AG10803 (cell line): ENCODE results near the gene SEC24C.

Source experiments
- DNase-seq: peaks from one replicate; pipeline ENCODE4 v3.0.0; 2010; ENCODE audit warnings: low read depth
- H3K4me3 ChIP-seq: 2 replicates; pipeline ENCODE4 v1.5.1; 2011; ENCODE audit warnings: mild to moderate bottlenecking, low read length, control low read depth
- CTCF ChIP-seq: conservative IDR thresholded peaks from 2 replicates; pipeline ENCODE4 v1.5.1; 2011; ENCODE audit warnings: mild to moderate bottlenecking, low read length, control low read depth, inconsistent platforms

SEC24C gene

DNA sequence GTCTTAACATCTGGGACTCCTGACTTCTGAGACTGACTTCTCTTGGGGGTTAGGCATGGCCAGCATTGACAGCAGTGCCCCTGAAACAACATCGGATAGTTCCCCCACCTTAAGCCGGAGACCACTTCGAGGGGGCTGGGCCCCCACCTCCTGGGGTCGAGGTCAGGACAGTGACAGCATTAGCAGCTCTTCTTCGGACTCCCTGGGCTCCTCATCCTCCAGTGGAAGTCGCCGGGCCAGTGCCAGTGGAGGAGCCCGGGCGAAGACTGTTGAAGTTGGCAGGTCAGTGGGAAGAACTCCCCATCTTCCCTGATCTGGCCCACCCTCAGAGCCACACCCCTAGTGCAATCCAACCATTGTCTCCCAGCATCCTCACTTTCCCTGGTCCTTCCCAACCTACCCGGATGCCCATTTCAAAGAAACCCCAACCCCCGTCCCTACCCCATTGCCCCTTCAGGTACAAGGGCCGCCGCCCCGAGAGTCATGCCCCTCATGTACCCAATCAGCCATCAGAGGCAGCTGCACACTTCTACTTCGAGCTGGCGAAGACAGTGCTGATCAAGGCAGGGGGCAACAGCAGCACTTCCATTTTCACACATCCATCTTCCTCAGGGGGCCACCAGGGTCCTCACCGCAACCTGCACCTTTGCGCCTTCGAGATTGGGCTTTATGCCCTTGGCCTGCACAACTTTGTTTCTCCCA lies 53.3 kb downstream of the SEC24C start:
- DNase-seq: no peak
- TF ChIP-seq CTCF: no peak
- no peak overlapping the region for H3K4me3 ChIP-seq

- no peak for TF ChIP-seq CTCF
- no peak for DNase-seq
- no peak overlapping the region for H3K4me3 ChIP-seq
Observed at GRCh38 chr10:73798087-73798486, 53.9 kb downstream of the SEC24C start.

DNA sequence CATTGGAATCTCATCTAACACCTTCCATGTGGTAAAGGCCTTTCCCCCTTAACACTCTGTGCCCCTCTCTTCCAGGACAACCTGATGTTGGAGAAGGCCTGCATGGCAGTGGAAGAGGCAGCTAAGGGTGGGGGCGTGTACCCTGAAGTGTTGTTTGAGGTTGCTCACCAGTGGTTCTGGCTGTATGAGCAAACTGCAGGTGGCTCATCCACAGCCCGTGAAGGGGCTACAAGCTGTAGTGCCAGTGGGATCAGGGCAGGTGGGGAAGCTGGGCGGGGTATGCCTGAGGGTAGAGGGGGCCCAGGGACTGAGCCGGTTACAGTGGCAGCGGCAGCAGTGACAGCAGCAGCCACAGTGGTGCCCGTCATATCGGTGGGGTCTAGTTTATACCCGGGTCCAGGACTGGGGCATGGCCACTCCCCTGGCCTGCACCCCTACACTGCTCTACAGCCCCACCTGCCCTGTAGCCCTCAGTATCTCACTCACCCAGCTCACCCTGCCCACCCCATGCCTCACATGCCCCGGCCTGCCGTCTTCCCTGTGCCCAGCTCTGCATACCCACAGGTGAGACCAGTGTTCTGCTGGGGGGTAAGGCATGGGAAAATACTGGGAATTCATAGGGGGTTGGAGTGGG lies 54.9 kb downstream of the SEC24C start:
- DNase-seq: no peak
- no peak overlapping the region for H3K4me3 ChIP-seq
- no peak for TF ChIP-seq CTCF

DNA sequence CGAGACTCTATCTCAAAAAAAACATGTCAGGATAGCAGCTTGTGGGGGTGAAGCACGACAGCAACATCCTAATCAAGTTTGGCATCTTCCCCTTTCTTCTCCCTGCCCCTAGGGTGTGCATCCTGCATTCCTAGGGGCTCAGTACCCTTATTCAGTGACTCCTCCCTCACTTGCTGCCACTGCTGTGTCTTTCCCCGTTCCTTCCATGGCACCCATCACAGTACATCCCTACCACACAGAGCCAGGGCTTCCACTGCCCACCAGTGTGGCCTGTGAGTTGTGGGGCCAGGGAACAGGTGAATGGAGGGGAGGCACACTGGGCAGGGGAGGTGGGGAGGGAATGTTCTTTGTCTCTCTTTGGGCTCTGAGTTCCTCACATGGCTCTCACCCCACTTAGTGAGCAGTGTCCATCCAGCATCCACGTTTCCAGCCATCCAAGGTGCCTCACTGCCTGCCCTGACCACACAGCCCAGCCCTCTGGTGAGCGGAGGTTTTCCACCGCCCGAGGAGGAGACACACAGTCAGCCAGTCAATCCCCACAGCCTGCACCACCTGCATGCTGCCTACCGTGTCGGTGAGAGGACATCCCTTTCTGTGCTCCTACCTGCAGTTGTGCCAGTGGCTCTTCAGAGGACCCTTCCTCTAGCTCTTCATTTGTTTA lies 55.9 kb downstream of the SEC24C start:
- TF ChIP-seq CTCF: no peak
- no peak for DNase-seq
- H3K4me3 ChIP-seq: no peak overlapping the region

DNA sequence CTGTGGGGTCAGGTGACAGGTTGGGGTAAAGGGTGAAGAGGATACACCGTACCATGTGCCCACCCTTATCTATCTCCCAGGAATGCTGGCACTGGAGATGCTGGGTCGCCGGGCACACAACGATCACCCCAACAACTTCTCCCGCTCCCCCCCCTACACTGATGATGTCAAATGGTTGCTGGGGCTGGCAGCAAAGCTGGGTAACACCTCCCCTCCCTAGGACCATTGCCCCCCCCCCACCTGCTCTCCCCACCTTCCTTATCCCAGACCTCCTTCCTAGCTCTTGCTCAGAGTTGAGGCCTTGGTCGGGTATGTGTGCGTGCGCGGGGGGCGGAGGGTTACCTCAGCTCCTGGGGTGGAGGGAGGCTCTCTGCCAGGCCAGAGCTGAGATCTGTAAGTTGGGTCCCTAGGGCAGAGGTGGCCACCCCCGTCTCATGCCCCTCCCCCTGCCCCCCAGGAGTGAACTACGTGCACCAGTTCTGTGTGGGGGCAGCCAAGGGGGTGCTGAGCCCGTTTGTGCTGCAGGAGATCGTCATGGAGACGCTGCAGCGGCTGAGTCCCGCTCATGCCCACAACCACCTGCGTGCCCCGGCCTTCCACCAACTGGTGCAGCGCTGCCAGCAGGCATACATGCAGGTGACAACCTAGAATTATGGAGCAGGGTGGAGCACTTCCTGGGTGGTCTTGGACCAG lies 56.5 kb downstream of the SEC24C start:
- H3K4me3 ChIP-seq: no peak overlapping the region
- TF ChIP-seq CTCF: no peak
- DNase-seq: no peak

- no peak overlapping the region for H3K4me3 ChIP-seq
- no peak for TF ChIP-seq CTCF
- DNase-seq: no peak
Observed at GRCh38 chr10:73801253-73801590, 57.0 kb downstream of the SEC24C start.
